A549 (cell line): ENCODE data around the gene NLK. TPM values are rescaled to one million over a fixed set of nuclear protein-coding genes. Genes with fewer than 3 reads are reported as not detected.

Source experiments
- ATAC-seq, 2 experiments: fragments of 200-7000 bp in 1 of 2; fragments of >200 bp in 1 of 2; cut with Nextera tagmentation in 1 of 2; cut with Tn5 transposase in 1 of 2; 3 replicates each; pipeline versions ENCODE4 v1.8.0 to v1.9.1; 2018 to 2020; ENCODE audit warnings: mild to moderate bottlenecking in 1 of 2, moderate library complexity in 1 of 2
- CTCF ChIA-PET: fragments of 300-600 bp; sonication (Branson Sonifier 250); formaldehyde crosslinking; extraction: SDS; loops from one replicate; lab custom pipeline; 2021; ENCODE audit warnings: antibody characterized with exemption, inconsistent platforms; lab: Yijun Ruan, JAX
- POLR2A ChIA-PET: fragments of 350-600 bp; formaldehyde crosslinking; extraction: SDS; loops from one replicate; lab custom pipeline; 2021; ENCODE audit warnings: antibody characterized with exemption, inconsistent platforms; lab: Yijun Ruan, JAX
- DNase-seq, 2 experiments: peaks; one replicate each; pipeline versions ENCODE4 v3.0.0 to v3.0.0-alpha.2; 2011 to 2016; ENCODE audit warnings: low read depth in 1 of 2, low spot score in 1 of 2
- FAIRE-seq: peaks from 2 replicates; lab custom pipeline; 2011; peaks lifted over from hg19 to GRCh38; lab: Jason Lieb, UNC
- H3K27ac ChIP-seq, 2 experiments: fragments of >200 bp; sonication (Bioruptor Twin); formaldehyde crosslinking; 3 replicates each; pipeline ENCODE4 v1.5.1; 2016 to 2017
- H3K4me1 ChIP-seq: fragments of >200 bp; sonication (Bioruptor Twin); formaldehyde crosslinking; 3 replicates; pipeline ENCODE4 v1.6.1; 2016
- H3K4me2 ChIP-seq: fragments of >200 bp; sonication (Bioruptor Twin); formaldehyde crosslinking; 3 replicates; pipeline ENCODE4 v1.6.1; 2016
- H3K4me3 ChIP-seq: fragments of >200 bp; sonication (Bioruptor Twin); formaldehyde crosslinking; 3 replicates; pipeline ENCODE4 v1.5.1; 2016
- H3K9me3 ChIP-seq: fragments of >200 bp; sonication (Bioruptor Twin); formaldehyde crosslinking; 3 replicates; pipeline ENCODE4 v1.6.1; 2016
- ATOH8 ChIP-seq: fragments of 250-450 bp; sonication (Bioruptor Pico); IDR thresholded peaks from 2 replicates; pipeline ENCODE4 v1.5.0; 2020; ENCODE audit warnings: low read depth, mild to moderate bottlenecking, moderate library complexity
- CBX8 ChIP-seq: fragments of 200-600 bp; sonication (generic); IDR thresholded peaks from 2 replicates; pipeline ENCODE4 v1.6.1; 2016
- CEBPB ChIP-seq, 2 experiments: fragments of >200 bp in 1 of 2; sonication (Bioruptor Twin) in 1 of 2; formaldehyde crosslinking in 1 of 2; IDR thresholded peaks; 2 replicates each; pipeline ENCODE4 v1.6.1; 2012 to 2016
- CHD4 ChIP-seq: fragments of 200-600 bp; sonication (generic); IDR thresholded peaks from 2 replicates; pipeline ENCODE4 v1.6.1; 2016; ENCODE audit warnings: antibody characterized with exemption, mild to moderate bottlenecking, borderline replicate concordance
- E2F6 ChIP-seq: IDR thresholded peaks from 2 replicates; pipeline ENCODE4 v1.6.1; 2012; ENCODE audit warnings: low read depth, borderline replicate concordance
- EP300 ChIP-seq, 2 experiments: fragments of >200 bp; sonication (Bioruptor Twin); formaldehyde crosslinking; IDR thresholded peaks; 2 replicates in 1 of 2; 3 replicates in 1 of 2; pipeline ENCODE4 v1.6.1; 2016 to 2017
- ESRRA ChIP-seq: fragments of 150-350 bp; IDR thresholded peaks from 2 replicates; pipeline ENCODE4 v1.6.1; 2014; ENCODE audit warnings: mild to moderate bottlenecking, low read length, borderline replicate concordance
- FOXS1 ChIP-seq: fragments of 250-450 bp; sonication (Bioruptor Pico); IDR thresholded peaks from 2 replicates; pipeline ENCODE4 v1.5.0; 2020; ENCODE audit warnings: mild to moderate bottlenecking, moderate library complexity
- GATA3 ChIP-seq: IDR thresholded peaks from 2 replicates; pipeline ENCODE4 v1.6.1; 2012; ENCODE audit warnings: borderline replicate concordance
- MAFK ChIP-seq: fragments of 450-650 bp; IDR thresholded peaks from 2 replicates; pipeline ENCODE4 v1.6.1; 2014; ENCODE audit not compliant: partially characterized antibody
- MAZ ChIP-seq: fragments of 150-350 bp; IDR thresholded peaks from 2 replicates; pipeline ENCODE4 v1.6.1; 2014; ENCODE audit warnings: antibody characterized with exemption, low read depth, low read length, borderline replicate concordance
- NR3C1 ChIP-seq: fragments of >200 bp; sonication (Bioruptor Twin); formaldehyde crosslinking; IDR thresholded peaks from 3 replicates; pipeline ENCODE4 v1.6.1; 2017
- POLR2A ChIP-seq: IDR thresholded peaks from 2 replicates; pipeline ENCODE4 v1.6.1; 2012; ENCODE audit warnings: mild to moderate bottlenecking, low read length
- POLR2AphosphoS2 ChIP-seq: conservative IDR thresholded peaks from 2 replicates; pipeline ENCODE4 v1.6.1; 2012; ENCODE audit warnings: low read length, improper control_type of control experiment, inconsistent platforms
- RARB ChIP-seq: fragments of 250-450 bp; sonication (Bioruptor Pico); IDR thresholded peaks from 2 replicates; pipeline ENCODE4 v1.8.0; 2021; ENCODE audit warnings: mild to moderate bottlenecking, moderate library complexity
- RNF2 ChIP-seq: fragments of 200-600 bp; sonication (generic); IDR thresholded peaks from 2 replicates; pipeline ENCODE4 v1.6.1; 2016; ENCODE audit warnings: low read depth, mild to moderate bottlenecking, antibody characterized with exemption, moderate library complexity, borderline replicate concordance
- SMC3 ChIP-seq: fragments of >200 bp; sonication (Bioruptor Twin); formaldehyde crosslinking; IDR thresholded peaks from 3 replicates; pipeline ENCODE4 v1.6.1; 2018; ENCODE audit warnings: inconsistent platforms
- ZFP36 ChIP-seq: fragments of 450-650 bp; IDR thresholded peaks from 2 replicates; pipeline ENCODE4 v1.6.1; 2014; ENCODE audit warnings: borderline replicate concordance; ENCODE audit not compliant: partially characterized antibody
- WGBS: methylation state at CpG from one replicate; pipeline ENCODE4 v1.1.6; 2017; ENCODE audit errors: missing lambda C conversion rate; 5-methylcytosine and 5-hydroxymethylcytosine counted together
- polyA plus RNA-seq, 4 experiments: library from polyadenylated mRNA; depleted of rRNA in 3 of 4; stranded (reverse); fragments of >200 nt; fragmentation: RNase III in 1 of 4; extraction: RNeasy Plus Mini Kit Qiagen cat#74134 plus additional on column Dnase treatment in 1 of 4; gene quantifications; 2 replicates in 3 of 4; 3 replicates in 1 of 4; pipeline ENCODE4 v1.2.3, GENCODE V29; 2011 to 2017
- TF ChIP-seq, protein P1 (sequence below): fragments of >200 bp; sonication (Bioruptor Twin); formaldehyde crosslinking; IDR thresholded peaks from 3 replicates; pipeline ENCODE4 v1.5.1; 2016
- TF ChIP-seq, protein P2 (sequence below): fragments of >200 bp; sonication (Bioruptor Twin); formaldehyde crosslinking; IDR thresholded peaks from 3 replicates; pipeline ENCODE4 v1.6.1; 2016

Gene NLK
- polyA plus RNA-seq, 2 of the 4 experiments (the other 2 are of a cell fraction) = 11.8 to 26.5 TPM

DNA sequence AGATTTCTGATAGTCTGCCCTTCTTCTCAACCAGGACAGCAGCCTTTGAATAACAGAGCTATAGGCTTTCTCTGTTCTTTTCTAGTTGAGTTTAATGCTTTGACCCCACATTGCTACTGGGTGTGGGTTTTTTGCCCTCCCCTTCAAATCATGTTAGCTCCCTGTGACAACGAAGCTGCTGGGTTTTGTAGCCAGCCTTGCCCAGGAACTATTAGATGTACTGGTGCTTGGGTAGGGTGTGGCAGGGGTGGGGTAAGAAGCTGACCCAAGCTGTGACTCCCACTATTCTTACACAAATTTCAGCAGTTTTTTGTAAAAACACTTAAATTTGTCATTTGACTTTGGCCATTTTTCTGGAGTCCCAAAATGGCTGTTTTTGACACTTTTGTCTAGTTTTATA lies 69.7 kb downstream of the NLK start:
- no peak for DNase-seq
- H3K4me2 ChIP-seq = peak overlapping the region; percentile 14; the same call in 1 of the 3 replicates
- peaks cover 6% of the 10 kb centered on the region; the same call in 2 of the 3 replicates for H3K9me3 ChIP-seq
- CTCF ChIA-PET = interaction anchor here (0.8 to 1.6 kb wide), 3 partner anchors 13 to 32 kb away, joined by 3 read pairs; no protein-coding TSS in a partner anchor
- peaks cover 14% of the 10 kb centered on the region for H3K4me1 ChIP-seq
- H3K4me3 ChIP-seq = no peak overlapping the region
- no peak for ATAC-seq
- 29% methylated on average over 1 of the region's 1 CpG for WGBS
- no peak for FAIRE-seq
- POLR2A ChIA-PET = no interaction called here
- H3K27ac ChIP-seq = peak overlapping the region in 1 of 2 experiments; percentile 20; a peak in 1 of 6 replicates
- TF ChIP-seq RNF2 = no peak
- no peak for TF ChIP-seq FOXS1 (CRISPR knock-in tag)
- no peak for TF ChIP-seq NR3C1
- no peak for TF ChIP-seq CHD4

GRCh38 chr17:28112606-28113005 lies 70.1 kb downstream of the NLK start:
- DNase-seq (no peak), ATAC-seq (no peak), FAIRE-seq (no peak)
- Histone ChIP-seq H3K4me1 (peaks cover 14% of the 10 kb centered on the region), H3K9me3 (peaks cover 6% of the 10 kb centered on the region; the same call in 2 of the 3 replicates), H3K4me2 (peak overlapping the region; percentile 14; the same call in 1 of the 3 replicates)
- TF ChIP-seq MAFK = peak; percentile 75
- TF ChIP-seq SMC3 = no peak
- TF ChIP-seq, all 56 proteins: peak for 1
- no peak overlapping the region for H3K27ac ChIP-seq
- 88% methylated on average over 2 of the region's 2 CpGs for WGBS
- CTCF ChIA-PET = interaction anchor here (1.3 kb wide), 1 partner anchor 13 kb away, joined by 3 read pairs; no protein-coding TSS in a partner anchor
- POLR2A ChIA-PET = no interaction called here
- H3K4me3 ChIP-seq = no peak overlapping the region

DNA sequence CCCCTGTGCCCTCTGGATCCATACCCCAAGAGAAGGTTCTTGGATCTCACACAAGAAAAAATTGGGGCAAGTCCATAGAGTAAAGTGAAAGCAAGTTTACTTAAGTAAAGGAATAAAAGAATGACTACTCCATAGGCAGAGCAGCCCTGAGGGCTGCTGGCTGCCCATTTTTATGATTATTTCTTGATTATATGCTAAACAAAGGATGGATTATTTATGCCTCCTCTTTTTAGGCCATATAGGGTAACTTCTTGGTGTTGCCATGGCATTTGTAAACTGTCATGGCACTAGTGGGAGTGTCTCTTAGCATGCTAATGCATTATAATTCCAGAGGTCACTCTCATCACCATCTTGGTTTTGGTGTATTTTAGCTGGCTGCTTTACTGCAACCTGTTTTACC lies 70.8 kb downstream of the NLK start:
- no peak for ATAC-seq
- Histone ChIP-seq H3K9me3 (peaks cover 6% of the 10 kb centered on the region; the same call in 2 of the 3 replicates), H3K4me2 (no peak overlapping the region), H3K27ac (no peak overlapping the region), H3K4me3 (no peak overlapping the region), H3K4me1 (peaks cover 14% of the 10 kb centered on the region)
- ChIA-PET CTCF (no interaction called here), POLR2A (no interaction called here)
- no peak for FAIRE-seq
- TF ChIP-seq ESRRA (no peak), EP300 (IDR thresholded peaks at IDR 0.05) (no peak), E2F6 (no peak), POLR2A (no peak), POLR2AphosphoS2 (no peak), CEBPB (IDR thresholded peaks at IDR 0.05) (no peak), RARB (no peak), GATA3 (no peak), CBX8 (no peak), ZFP36 (no peak), ATOH8 (CRISPR knock-in tag) (no peak), SMC3 (no peak), CHD4 (no peak), MAZ (no peak)
- TF ChIP-seq, protein P1, sequence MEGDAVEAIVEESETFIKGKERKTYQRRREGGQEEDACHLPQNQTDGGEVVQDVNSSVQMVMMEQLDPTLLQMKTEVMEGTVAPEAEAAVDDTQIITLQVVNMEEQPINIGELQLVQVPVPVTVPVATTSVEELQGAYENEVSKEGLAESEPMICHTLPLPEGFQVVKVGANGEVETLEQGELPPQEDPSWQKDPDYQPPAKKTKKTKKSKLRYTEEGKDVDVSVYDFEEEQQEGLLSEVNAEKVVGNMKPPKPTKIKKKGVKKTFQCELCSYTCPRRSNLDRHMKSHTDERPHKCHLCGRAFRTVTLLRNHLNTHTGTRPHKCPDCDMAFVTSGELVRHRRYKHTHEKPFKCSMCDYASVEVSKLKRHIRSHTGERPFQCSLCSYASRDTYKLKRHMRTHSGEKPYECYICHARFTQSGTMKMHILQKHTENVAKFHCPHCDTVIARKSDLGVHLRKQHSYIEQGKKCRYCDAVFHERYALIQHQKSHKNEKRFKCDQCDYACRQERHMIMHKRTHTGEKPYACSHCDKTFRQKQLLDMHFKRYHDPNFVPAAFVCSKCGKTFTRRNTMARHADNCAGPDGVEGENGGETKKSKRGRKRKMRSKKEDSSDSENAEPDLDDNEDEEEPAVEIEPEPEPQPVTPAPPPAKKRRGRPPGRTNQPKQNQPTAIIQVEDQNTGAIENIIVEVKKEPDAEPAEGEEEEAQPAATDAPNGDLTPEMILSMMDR = no peak
- TF ChIP-seq, protein P2, sequence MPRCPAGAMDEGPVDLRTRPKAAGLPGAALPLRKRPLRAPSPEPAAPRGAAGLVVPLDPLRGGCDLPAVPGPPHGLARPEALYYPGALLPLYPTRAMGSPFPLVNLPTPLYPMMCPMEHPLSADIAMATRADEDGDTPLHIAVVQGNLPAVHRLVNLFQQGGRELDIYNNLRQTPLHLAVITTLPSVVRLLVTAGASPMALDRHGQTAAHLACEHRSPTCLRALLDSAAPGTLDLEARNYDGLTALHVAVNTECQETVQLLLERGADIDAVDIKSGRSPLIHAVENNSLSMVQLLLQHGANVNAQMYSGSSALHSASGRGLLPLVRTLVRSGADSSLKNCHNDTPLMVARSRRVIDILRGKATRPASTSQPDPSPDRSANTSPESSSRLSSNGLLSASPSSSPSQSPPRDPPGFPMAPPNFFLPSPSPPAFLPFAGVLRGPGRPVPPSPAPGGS = no peak
- DNase-seq = no peak
